K562 (cell line): ENCODE results near the gene PLA2G15. TPM values are rescaled to one million over a fixed set of nuclear protein-coding genes. Genes with fewer than 3 reads are reported as not detected.

Experiments
- ATAC-seq: fragments of 200-7000 bp; cut with Tn5 transposase; 3 replicates; pipeline ENCODE4 v1.9.1; 2020; ENCODE audit warnings: moderate library complexity
- BruUV-seq: library from RNA; stranded (reverse); fragments of 400-500 nt; replicated peaks from 2 replicates; lab custom pipeline; 2021; lab: Mats Ljungman, UMichigan
- CTCF ChIA-PET: fragments of 300-600 bp; formaldehyde crosslinking; extraction: SDS; loops from one replicate; lab custom pipeline; 2021; ENCODE audit warnings: low intra/inter-chr PET ratio; lab: Yijun Ruan, JAX
- POLR2A ChIA-PET: fragments of 300-600, 350-650 bp; sonication (Branson Sonifier 250); formaldehyde crosslinking; extraction: SDS; loops from one replicate; lab custom pipeline; 2021; ENCODE audit warnings: antibody characterized with exemption, inconsistent platforms; lab: Yijun Ruan, JAX
- DNase-seq, 4 experiments: peaks; one replicate each; pipeline versions ENCODE4 v3.0.0 to v3.0.0-alpha.2; 2011 to 2018; ENCODE audit warnings: low spot score in 3 of 4, mixed read lengths in 3 of 4; ENCODE audit errors: extremely low read depth in 1 of 4
- FAIRE-seq: peaks from 2 replicates; lab custom pipeline; 2011; peaks lifted over from hg19 to GRCh38; lab: Jason Lieb, UNC
- H2AFZ ChIP-seq: 2 replicates; pipeline ENCODE4 v1.6.0; 2011; ENCODE audit warnings: low read depth, low read length, control low read depth, inconsistent platforms
- H3K27ac ChIP-seq: fragments of 200-600 bp; 3 replicates; pipeline ENCODE4 v1.8.0; 2011; ENCODE audit warnings: low read depth, mild to moderate bottlenecking, control low read depth, inconsistent platforms, low read length, moderate library complexity, mixed read lengths; ENCODE audit errors: extremely low read depth
- H3K27me3 ChIP-seq, 2 experiments: fragments of 300-600 bp in 1 of 2; 2 replicates in 1 of 2; 3 replicates in 1 of 2; pipeline versions ENCODE4 v1.6.0 to v1.8.0; 2011; ENCODE audit warnings: inconsistent platforms in 2 of 2, low read length in 2 of 2, mild to moderate bottlenecking in 1 of 2, mixed read lengths in 1 of 2, moderate library complexity in 1 of 2; ENCODE audit not compliant: control insufficient read depth in 2 of 2, insufficient read depth in 2 of 2
- H3K36me3 ChIP-seq: fragments of 300-600 bp; 3 replicates; pipeline ENCODE4 v1.8.0; 2011; ENCODE audit warnings: mild to moderate bottlenecking, low read length, inconsistent platforms; ENCODE audit not compliant: control insufficient read depth, insufficient read depth
- H3K4me1 ChIP-seq, 2 experiments: fragments of 200-600 bp in 1 of 2; replicated peaks in 1 of 2; 2 replicates in 1 of 2; 3 replicates in 1 of 2; pipeline versions ENCODE4 v1.5.1 to v1.8.0; 2011; ENCODE audit warnings: inconsistent platforms in 2 of 2, low read length in 2 of 2, mild to moderate bottlenecking in 1 of 2, mixed read lengths in 1 of 2, moderate library complexity in 1 of 2; ENCODE audit not compliant: control insufficient read depth in 2 of 2, insufficient read depth in 2 of 2
- H3K4me2 ChIP-seq: 2 replicates; pipeline ENCODE4 v1.6.1; 2011; ENCODE audit warnings: low read length, control low read depth, inconsistent platforms, mixed read lengths; ENCODE audit not compliant: insufficient read depth
- H3K4me3 ChIP-seq: fragments of 200-600 bp; sonication (generic), shearing (Covaris generic); 2 replicates; pipeline ENCODE4 v1.5.1; 2016; ENCODE audit warnings: control low read depth, inconsistent platforms
- H3K79me2 ChIP-seq: fragments of 200-600 bp; 3 replicates; pipeline ENCODE4 v1.8.0; 2011; ENCODE audit warnings: low read length, inconsistent platforms; ENCODE audit not compliant: control insufficient read depth, insufficient read depth
- H3K9ac ChIP-seq, 2 experiments: 2 replicates each; pipeline versions ENCODE4 v1.6.0 to v1.6.1; 2011; ENCODE audit warnings: low read depth in 2 of 2, low read length in 2 of 2, control low read depth in 1 of 2, inconsistent platforms in 1 of 2, mild to moderate bottlenecking in 1 of 2, mixed read lengths in 1 of 2; ENCODE audit not compliant: insufficient read depth in 1 of 2
- H3K9me1 ChIP-seq: one replicate; pipeline ENCODE4 v1.6.0; 2011; ENCODE audit warnings: inconsistent platforms, mild to moderate bottlenecking, low read length, moderate library complexity; ENCODE audit not compliant: control insufficient read depth, insufficient read depth
- H3K9me3 ChIP-seq: replicated peaks from 2 replicates; pipeline ENCODE4 v1.5.1; 2011; ENCODE audit warnings: low read depth, low read length, inconsistent platforms; ENCODE audit not compliant: control insufficient read depth, insufficient read depth
- H4K20me1 ChIP-seq: replicated peaks from 2 replicates; pipeline ENCODE4 v1.6.1; 2011; ENCODE audit warnings: low read length, inconsistent platforms, mixed read lengths; ENCODE audit not compliant: control insufficient read depth, insufficient read depth
- BDP1 ChIP-seq: IDR thresholded peaks from 3 replicates; pipeline ENCODE4 v1.6.1; 2011; ENCODE audit not compliant: insufficient read length, insufficient read depth
- CTCF ChIP-seq, 3 experiments: IDR thresholded peaks in 2 of 3; conservative IDR thresholded peaks in 1 of 3; 2 replicates each; pipeline ENCODE4 v1.5.1; 2011 to 2012; ENCODE audit warnings: low read length in 3 of 3, mild to moderate bottlenecking in 3 of 3, control low read depth in 2 of 3, improper control_type of control experiment in 1 of 3, inconsistent platforms in 1 of 3, low read depth in 1 of 3, mixed read lengths in 1 of 3, moderate library complexity in 1 of 3; ENCODE audit not compliant: insufficient read depth in 2 of 3
- MYNN ChIP-seq, 2 experiments: sonication (generic); formaldehyde crosslinking in 1 of 2; IDR thresholded peaks; 2 replicates each; pipeline versions ENCODE4 v1.5.0 to v1.6.1; 2016 to 2020; ENCODE audit warnings: antibody characterized with exemption in 1 of 2, missing genetic modification reagents in 1 of 2
- POLR2H ChIP-seq: IDR thresholded peaks from 2 replicates; pipeline ENCODE4 v1.6.1; 2016; ENCODE audit warnings: missing genetic modification characterization, low read depth, mild to moderate bottlenecking, control low read depth, missing compliant biosample characterization, moderate library complexity
- ZBTB43 ChIP-seq: sonication (generic); formaldehyde crosslinking; IDR thresholded peaks from 2 replicates; pipeline ENCODE4 v1.8.0; 2023; ENCODE audit warnings: mild to moderate bottlenecking, missing genetic modification reagents
- ZNF121 ChIP-seq: sonication (generic); formaldehyde crosslinking; conservative IDR thresholded peaks from 2 replicates; pipeline ENCODE4 v1.8.0; 2022; ENCODE audit warnings: missing genetic modification reagents
- WGBS: fragments of 100-300 bp; shearing (Covaris generic); methylation state at CpG from one replicate; pipeline ENCODE4 v1.1.6; 2016; ENCODE audit warnings: low coverage, mixed read lengths; ENCODE audit not compliant: insufficient coverage; ENCODE audit errors: missing lambda C conversion rate; 5-methylcytosine and 5-hydroxymethylcytosine counted together
- in situ Hi-C: fragments of 300-500 bp; cut with MboI; formaldehyde crosslinking; loops from 4 replicates; pipeline ENCODE4 v1.15.0; 2018; ENCODE audit warnings: inconsistent platforms, mixed read lengths
- intact Hi-C: fragments of 100-400 bp; cut with micrococcal nuclease; formaldehyde crosslinking; loops from 2 replicates; pipeline ENCODE4 v1.14.2; 2022
- polyA plus RNA-seq, 8 experiments: library from polyadenylated mRNA; depleted of rRNA in 4 of 8; stranded (reverse) in 5 of 8; unstranded in 3 of 8; fragments of >200 nt; fragmentation: Nextera tagmentation in 2 of 8; fragmentation: Illumina TruSeq in 1 of 8; extraction: Ambion mirVana in 2 of 8; extraction: Trizol in 1 of 8; gene quantifications; 2 replicates each; pipeline versions ENCODE4 v1.2.1 to v1.2.3, GENCODE V29; 2011 to 2014; ENCODE audit warnings: inconsistent platforms in 1 of 8, missing spikeins in 1 of 8
- total RNA-seq, 7 experiments: library from RNA; depleted of rRNA in 6 of 7; stranded (reverse); fragments of >200 nt in 6 of 7; fragmentation: Illumina TruSeq in 2 of 7; extraction: Trizol in 2 of 7; gene quantifications; 2 replicates each; pipeline versions ENCODE4 v1.2.1 to v1.2.3, GENCODE V29; 2011 to 2021; ENCODE audit warnings: low replicate concordance in 1 of 7
- TF ChIP-seq, protein P1 (sequence below), 2 experiments: fragments of 450-650 bp; IDR thresholded peaks; 2 replicates each; pipeline ENCODE4 v1.6.1; 2016; ENCODE audit warnings: mild to moderate bottlenecking in 2 of 2, borderline replicate concordance in 1 of 2, low read depth in 1 of 2, moderate library complexity in 1 of 2

Gene PLA2G15
- total and polyA plus RNA-seq, 9 of the 15 experiments (the other 6 are each of a cell fraction or from before 2014, with no cell fraction given), result 0.42 to 8.6 (median 4.8) TPM

DNA sequence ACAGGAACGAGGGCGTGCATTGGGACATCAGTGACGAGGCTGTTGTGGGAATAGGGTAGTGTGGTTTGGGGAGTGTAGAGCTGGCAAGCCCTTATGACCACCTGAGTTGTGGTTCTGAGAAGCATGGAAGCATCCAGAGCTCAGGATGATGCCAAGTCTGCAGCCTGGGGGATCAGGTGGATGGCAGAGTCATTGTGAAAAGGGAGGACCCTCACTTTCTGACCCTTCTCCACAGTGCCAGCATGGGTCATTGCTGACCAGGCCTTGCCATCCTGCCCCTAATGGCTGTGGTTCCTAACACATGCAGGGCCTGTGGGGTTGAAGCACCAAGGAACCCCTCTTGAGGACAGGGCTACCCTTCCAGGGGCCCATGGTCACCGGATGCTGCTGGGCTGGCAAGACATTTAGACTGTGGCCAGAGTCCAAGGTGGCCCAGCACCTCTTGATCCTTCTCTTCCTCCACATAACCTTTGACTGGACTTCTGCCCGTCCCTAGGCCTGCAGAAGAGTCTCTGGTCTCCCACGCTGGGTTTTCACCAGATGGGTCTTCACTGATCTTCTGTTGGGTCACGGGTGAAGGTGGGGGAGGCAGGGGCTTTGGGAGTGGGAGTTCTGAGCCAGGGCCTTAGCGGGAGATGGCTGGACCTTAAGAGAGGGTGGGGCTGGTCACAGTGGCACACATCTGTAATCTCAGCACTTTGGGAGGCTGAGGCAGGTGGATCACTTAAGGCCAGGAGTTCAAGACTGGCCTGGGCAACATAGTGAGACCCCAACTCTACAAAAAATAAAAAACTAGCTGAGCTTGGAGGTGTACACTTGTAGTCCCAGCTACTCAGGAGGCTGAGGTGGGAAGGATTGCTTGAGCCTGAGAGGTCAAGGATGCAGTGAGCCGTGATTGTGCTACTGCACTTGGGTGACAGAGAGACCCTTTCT is 2.0 kb upstream of the PLA2G15 start:
- in situ Hi-C loops, result loop anchor here (10.0 kb wide), 1 partner anchor 718 kb away; the partner anchor contains the start of gene RIPOR1
- no peak overlapping the region for H2AFZ ChIP-seq
- peaks cover 2% of the 10 kb centered on the region; the same call in 1 of the 2 replicates for H3K9me3 ChIP-seq
- peaks cover 6% of the 10 kb centered on the region; the same call in 1 of the 2 replicates for H4K20me1 ChIP-seq
- intact Hi-C loops, result no loop called here
- H3K9ac ChIP-seq, result no peak overlapping the region
- no peak for ATAC-seq
- no peak for TF ChIP-seq MYNN (IDR thresholded peaks at IDR 0.05)
- no peak for TF ChIP-seq MYNN (CRISPR knock-in tag; IDR thresholded peaks at IDR 0.05)
- peak; percentile 39; the same call in 1 of the 2 replicates for TF ChIP-seq ZNF121
- no peak for TF ChIP-seq POLR2H
- no peak for TF ChIP-seq CTCF (IDR thresholded peaks at IDR 0.05 in 2 of 3, conservative IDR thresholded peaks at IDR 0.05 in 1 of 3; ENCODE audit: insufficient read depth in 2 of 3, low read depth in 1 of 3, low read length in 3 of 3)
- no peak for TF ChIP-seq ZBTB43 (CRISPR knock-in tag)
- TF ChIP-seq BDP1, result no peak
- TF ChIP-seq, protein P1, sequence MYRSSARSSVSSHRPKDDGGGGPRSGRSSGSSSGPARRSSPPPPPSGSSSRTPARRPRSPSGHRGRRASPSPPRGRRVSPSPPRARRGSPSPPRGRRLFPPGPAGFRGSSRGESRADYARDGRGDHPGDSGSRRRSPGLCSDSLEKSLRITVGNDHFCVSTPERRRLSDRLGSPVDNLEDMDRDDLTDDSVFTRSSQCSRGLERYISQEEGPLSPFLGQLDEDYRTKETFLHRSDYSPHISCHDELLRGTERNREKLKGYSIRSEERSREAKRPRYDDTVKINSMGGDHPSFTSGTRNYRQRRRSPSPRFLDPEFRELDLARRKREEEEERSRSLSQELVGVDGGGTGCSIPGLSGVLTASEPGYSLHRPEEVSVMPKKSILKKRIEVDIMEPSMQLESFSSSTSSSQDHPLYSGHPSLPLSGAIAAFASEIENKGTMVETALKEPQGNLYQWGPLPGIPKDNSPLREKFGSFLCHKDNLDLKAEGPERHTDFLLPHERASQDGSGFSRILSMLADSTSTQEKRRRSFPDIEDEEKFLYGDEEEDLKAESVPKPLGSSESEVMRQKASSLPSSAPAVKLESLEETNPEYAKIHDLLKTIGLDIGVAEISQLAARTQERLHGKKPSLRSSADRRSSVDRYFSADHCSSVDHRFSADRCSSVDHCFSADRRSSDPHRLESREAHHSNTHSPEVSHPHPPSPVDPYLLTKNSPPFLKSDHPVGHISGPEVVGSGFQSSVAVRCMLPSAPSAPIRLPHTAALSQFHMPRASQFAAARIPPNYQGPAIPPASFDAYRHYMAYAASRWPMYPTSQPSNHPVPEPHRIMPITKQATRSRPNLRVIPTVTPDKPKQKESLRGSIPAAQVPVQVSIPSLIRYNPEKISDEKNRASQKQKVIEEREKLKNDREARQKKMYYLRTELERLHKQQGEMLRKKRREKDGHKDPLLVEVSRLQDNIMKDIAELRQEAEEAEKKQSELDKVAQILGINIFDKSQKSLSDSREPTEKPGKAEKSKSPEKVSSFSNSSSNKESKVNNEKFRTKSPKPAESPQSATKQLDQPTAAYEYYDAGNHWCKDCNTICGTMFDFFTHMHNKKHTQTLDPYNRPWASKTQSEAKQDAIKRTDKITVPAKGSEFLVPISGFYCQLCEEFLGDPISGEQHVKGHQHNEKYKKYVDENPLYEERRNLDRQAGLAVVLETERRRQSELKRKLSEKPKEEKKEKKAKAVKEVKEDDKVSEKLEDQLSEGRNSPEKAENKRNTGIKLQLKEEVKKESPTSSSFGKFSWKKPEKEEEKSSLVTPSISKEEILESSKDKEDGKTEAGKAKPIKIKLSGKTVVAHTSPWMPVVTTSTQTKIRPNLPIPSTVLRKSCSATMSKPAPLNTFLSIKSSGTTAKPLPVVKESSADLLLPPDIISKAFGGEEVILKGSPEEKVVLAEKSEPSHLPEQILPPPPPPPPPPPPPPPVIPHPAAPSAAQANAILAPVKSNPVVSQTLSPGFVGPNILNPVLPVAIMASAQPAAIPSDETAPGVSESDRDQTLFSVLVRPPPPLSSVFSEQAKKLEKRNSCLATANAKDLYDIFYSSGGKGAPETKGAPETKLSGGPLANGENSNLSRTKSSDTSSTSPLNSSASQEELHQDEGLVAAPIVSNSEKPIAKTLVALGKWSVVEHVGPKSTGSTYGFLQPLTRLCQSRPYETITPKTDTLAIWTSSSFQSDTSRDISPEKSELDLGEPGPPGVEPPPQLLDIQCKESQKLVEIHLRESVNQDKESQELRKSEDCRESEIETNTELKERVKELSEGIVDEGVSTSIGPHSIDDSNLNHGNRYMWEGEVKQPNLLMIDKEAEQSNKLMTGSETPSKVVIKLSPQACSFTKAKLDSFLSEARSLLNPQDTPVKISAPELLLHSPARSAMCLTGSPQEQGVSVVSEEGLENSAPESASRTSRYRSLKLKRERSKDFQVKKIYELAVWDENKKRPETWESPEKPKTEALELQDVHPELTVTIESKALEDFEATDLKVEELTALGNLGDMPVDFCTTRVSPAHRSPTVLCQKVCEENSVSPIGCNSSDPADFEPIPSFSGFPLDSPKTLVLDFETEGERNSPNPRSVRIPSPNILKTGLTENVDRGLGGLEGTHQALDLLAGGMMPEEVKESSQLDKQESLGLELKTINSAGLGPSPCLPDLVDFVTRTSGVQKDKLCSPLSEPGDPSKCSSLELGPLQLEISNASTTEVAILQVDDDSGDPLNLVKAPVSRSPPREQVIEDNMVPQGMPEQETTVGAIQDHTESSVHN (IDR thresholded peaks at IDR 0.05; ENCODE audit: borderline replicate concordance in 1 of 2, low read depth in 1 of 2), result no peak
- BruUV-seq, result no TSS peak
- H3K4me2 ChIP-seq, result no peak overlapping the region
- H3K27ac ChIP-seq, result no peak overlapping the region
- peaks cover 26 to 35% of the 10 kb centered on the region in 2 experiments for H3K4me1 ChIP-seq
- peaks cover 5% of the 10 kb centered on the region; the same call in 2 of the 3 replicates for H3K79me2 ChIP-seq
- no peak for DNase-seq
- 45% methylated on average over 8 of the region's 9 CpGs for WGBS
- FAIRE-seq, result no peak
- no peaks in the 10 kb centered on the region for H3K36me3 ChIP-seq
- no peak overlapping the region for H3K4me3 ChIP-seq
- no peaks in the 10 kb centered on the region for H3K27me3 ChIP-seq
- H3K9me1 ChIP-seq, result peaks cover 8% of the 10 kb centered on the region
- ChIA-PET POLR2A (no interaction called here), CTCF (no interaction called here)
